SH-SY5Y (cell line): Measurements from ENCODE around the gene EXOG.

Experiments used
- GATA2 ChIP-seq: IDR thresholded peaks from 2 replicates; pipeline ENCODE4 v1.6.1; 2011; ENCODE audit warnings: mild to moderate bottlenecking, low read depth, low read length
- GATA3 ChIP-seq: IDR thresholded peaks from 2 replicates; pipeline ENCODE4 v1.6.1; 2011; ENCODE audit warnings: low read depth, mild to moderate bottlenecking, low read length, moderate library complexity

DNA sequence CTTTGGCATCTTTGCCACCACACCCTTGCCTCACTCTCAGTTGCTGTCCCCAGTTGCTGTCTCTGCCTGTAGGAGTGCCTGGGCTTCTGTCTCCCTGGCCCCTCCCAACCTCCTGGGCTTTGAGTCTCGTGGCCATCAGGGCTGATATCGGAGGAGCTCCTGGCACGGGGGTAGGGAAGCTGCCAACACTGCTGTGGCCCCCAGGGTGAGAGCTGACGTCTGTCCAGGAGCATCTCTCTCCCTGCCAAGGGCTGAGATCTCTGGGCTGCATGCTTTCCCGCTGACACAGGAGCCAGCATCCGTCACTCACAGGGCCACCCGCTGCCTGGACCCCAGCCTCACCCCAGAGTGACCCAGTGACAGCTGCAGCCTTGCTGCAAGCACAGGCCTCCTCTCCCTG, 47.4 kb downstream of the EXOG start:
- no peak for TF ChIP-seq GATA2
- TF ChIP-seq GATA3, result no peak
